GM12878 (cell line): ENCODE results near the gene GLT1D1.

Source experiments
- CHD1 ChIP-seq: IDR thresholded peaks from 2 replicates; pipeline ENCODE4 v1.6.1; 2012; ENCODE audit warnings: low read depth, low read length, improper control_type of control experiment
- CTCF ChIP-seq, 3 experiments: IDR thresholded peaks in 2 of 3; conservative IDR thresholded peaks in 1 of 3; 2 replicates each; pipeline ENCODE4 v1.5.1; 2011; ENCODE audit warnings: low read depth in 3 of 3, low read length in 3 of 3, mild to moderate bottlenecking in 3 of 3, control low read depth in 2 of 3, moderate library complexity in 2 of 3, inconsistent platforms in 1 of 3, mixed read lengths in 1 of 3; ENCODE audit not compliant: control insufficient read depth in 2 of 3, insufficient read depth in 1 of 3; ENCODE audit errors: extremely low read depth in 1 of 3
- EZH2 ChIP-seq: IDR thresholded peaks from 2 replicates; pipeline ENCODE4 v1.6.1; 2012; ENCODE audit warnings: low read depth, mild to moderate bottlenecking, control low read depth, inconsistent platforms, low read length, borderline replicate concordance; ENCODE audit not compliant: control insufficient read depth
- GATAD2B ChIP-seq: fragments of 450-650 bp; conservative IDR thresholded peaks from 2 replicates; pipeline ENCODE4 v1.6.1; 2017; ENCODE audit warnings: low read depth, mild to moderate bottlenecking, moderate library complexity
- HDAC2 ChIP-seq: fragments of 200-600 bp; sonication (generic); IDR thresholded peaks from 2 replicates; pipeline ENCODE4 v1.6.1; 2017
- JUND ChIP-seq: IDR thresholded peaks from 2 replicates; pipeline ENCODE4 v1.6.1; 2012; ENCODE audit warnings: low read depth, mild to moderate bottlenecking, low read length, improper control_type of control experiment, moderate library complexity
- NFYB ChIP-seq: IDR thresholded peaks from 2 replicates; pipeline ENCODE4 v1.6.1; 2011; ENCODE audit warnings: low read depth, mild to moderate bottlenecking, low read length, improper control_type of control experiment, moderate library complexity; ENCODE audit not compliant: insufficient read depth
- POLR2A ChIP-seq: IDR thresholded peaks from 2 replicates; pipeline ENCODE4 v1.6.1; 2011; ENCODE audit warnings: low read depth, mild to moderate bottlenecking, low read length
- SMC3 ChIP-seq: IDR thresholded peaks from 2 replicates; pipeline ENCODE4 v1.6.1; 2011; ENCODE audit warnings: low read length, improper control_type of control experiment, borderline replicate concordance
- TCF12 ChIP-seq: IDR thresholded peaks from 2 replicates; pipeline ENCODE4 v1.6.1; 2011; ENCODE audit warnings: low read depth, mild to moderate bottlenecking, low read length
- ZBTB40 ChIP-seq: fragments of 450-650 bp; IDR thresholded peaks from 2 replicates; pipeline ENCODE4 v1.6.1; 2016; ENCODE audit warnings: mild to moderate bottlenecking, moderate library complexity, borderline replicate concordance
- ZNF217 ChIP-seq: fragments of 450-650 bp; IDR thresholded peaks from 2 replicates; pipeline ENCODE4 v1.6.1; 2017; ENCODE audit warnings: antibody characterized with exemption, mild to moderate bottlenecking
- TF ChIP-seq, protein P1 (sequence below): IDR thresholded peaks from 2 replicates; pipeline ENCODE4 v1.6.1; 2012; ENCODE audit warnings: low read length, inconsistent platforms
- TF ChIP-seq, protein P2 (sequence below): IDR thresholded peaks from 2 replicates; pipeline ENCODE4 v1.6.1; 2011; ENCODE audit warnings: low read depth, low read length, improper control_type of control experiment, borderline replicate concordance

- TF ChIP-seq, protein P1, sequence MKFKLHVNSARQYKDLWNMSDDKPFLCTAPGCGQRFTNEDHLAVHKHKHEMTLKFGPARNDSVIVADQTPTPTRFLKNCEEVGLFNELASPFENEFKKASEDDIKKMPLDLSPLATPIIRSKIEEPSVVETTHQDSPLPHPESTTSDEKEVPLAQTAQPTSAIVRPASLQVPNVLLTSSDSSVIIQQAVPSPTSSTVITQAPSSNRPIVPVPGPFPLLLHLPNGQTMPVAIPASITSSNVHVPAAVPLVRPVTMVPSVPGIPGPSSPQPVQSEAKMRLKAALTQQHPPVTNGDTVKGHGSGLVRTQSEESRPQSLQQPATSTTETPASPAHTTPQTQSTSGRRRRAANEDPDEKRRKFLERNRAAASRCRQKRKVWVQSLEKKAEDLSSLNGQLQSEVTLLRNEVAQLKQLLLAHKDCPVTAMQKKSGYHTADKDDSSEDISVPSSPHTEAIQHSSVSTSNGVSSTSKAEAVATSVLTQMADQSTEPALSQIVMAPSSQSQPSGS = no peak
- TF ChIP-seq, protein P2, sequence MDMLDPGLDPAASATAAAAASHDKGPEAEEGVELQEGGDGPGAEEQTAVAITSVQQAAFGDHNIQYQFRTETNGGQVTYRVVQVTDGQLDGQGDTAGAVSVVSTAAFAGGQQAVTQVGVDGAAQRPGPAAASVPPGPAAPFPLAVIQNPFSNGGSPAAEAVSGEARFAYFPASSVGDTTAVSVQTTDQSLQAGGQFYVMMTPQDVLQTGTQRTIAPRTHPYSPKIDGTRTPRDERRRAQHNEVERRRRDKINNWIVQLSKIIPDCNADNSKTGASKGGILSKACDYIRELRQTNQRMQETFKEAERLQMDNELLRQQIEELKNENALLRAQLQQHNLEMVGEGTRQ = no peak
- no peak for TF ChIP-seq TCF12
- TF ChIP-seq JUND = no peak
- TF ChIP-seq ZNF217 = no peak
- no peak for TF ChIP-seq HDAC2
- no peak for TF ChIP-seq NFYB
- TF ChIP-seq CTCF (IDR thresholded peaks at IDR 0.05 in 2 of 3, conservative IDR thresholded peaks at IDR 0.05 in 1 of 3; ENCODE audit: control insufficient read depth in 2 of 3, extremely low read depth in 1 of 3, insufficient read depth in 1 of 3, low read depth in 3 of 3, low read length in 3 of 3) = no peak
- TF ChIP-seq POLR2A = no peak
- no peak for TF ChIP-seq EZH2
- TF ChIP-seq GATAD2B = no peak
- no peak for TF ChIP-seq CHD1
- TF ChIP-seq ZBTB40 = no peak
- no peak for TF ChIP-seq SMC3
Observed at GRCh38 chr12:128864516-128865186, 11.4 kb downstream of the GLT1D1 start.
